H9 (cell line): Measurements from ENCODE around the gene MXD3. TPM values are rescaled to one million over a fixed set of nuclear protein-coding genes. Genes with fewer than 3 reads are reported as not detected.

ENCODE experiments used
- DNase-seq: peaks from one replicate; pipeline ENCODE4 v3.0.0-alpha.2; 2017
- H2AFZ ChIP-seq: one replicate; pipeline ENCODE4 v1.6.1; 2013; ENCODE audit warnings: mild to moderate bottlenecking, low read length, control low read depth, moderate library complexity
- H2AK5ac ChIP-seq: 2 replicates; pipeline ENCODE4 v1.6.1; 2013; ENCODE audit warnings: low read length, control low read depth, mixed read lengths; ENCODE audit not compliant: insufficient read length
- H2BK120ac ChIP-seq: one replicate; pipeline ENCODE4 v1.6.1; 2013; ENCODE audit warnings: low read depth, mild to moderate bottlenecking, low read length, control low read depth, inconsistent platforms; ENCODE audit not compliant: poor library complexity, severe bottlenecking
- H2BK12ac ChIP-seq: 2 replicates; pipeline ENCODE4 v1.6.1; 2013; ENCODE audit warnings: low read length, control low read depth, mixed read lengths, low read depth; ENCODE audit not compliant: insufficient read length
- H2BK15ac ChIP-seq: 2 replicates; pipeline ENCODE4 v1.6.1; 2013; ENCODE audit warnings: low read depth, low read length, control low read depth
- H2BK20ac ChIP-seq: one replicate; pipeline ENCODE4 v1.6.1; 2013; ENCODE audit warnings: low read depth, mild to moderate bottlenecking, low read length, control low read depth, inconsistent platforms; ENCODE audit not compliant: poor library complexity, severe bottlenecking
- H2BK5ac ChIP-seq: 2 replicates; pipeline ENCODE4 v1.6.1; 2013; ENCODE audit warnings: low read length, control low read depth, mixed read lengths; ENCODE audit not compliant: insufficient read length
- H3K14ac ChIP-seq: 2 replicates; pipeline ENCODE4 v1.6.1; 2013; ENCODE audit warnings: low read length, control low read depth; ENCODE audit not compliant: insufficient read depth
- H3K18ac ChIP-seq: 2 replicates; pipeline ENCODE4 v1.6.1; 2013; ENCODE audit warnings: low read depth, mild to moderate bottlenecking, mixed read lengths, low read length, control low read depth; ENCODE audit not compliant: insufficient read length
- H3K23ac ChIP-seq: 2 replicates; pipeline ENCODE4 v1.6.1; 2013; ENCODE audit warnings: low read length, control low read depth, mixed read lengths, low read depth; ENCODE audit not compliant: insufficient read length
- H3K23me2 ChIP-seq: 2 replicates; pipeline ENCODE4 v1.6.1; 2013; ENCODE audit warnings: low read depth, mild to moderate bottlenecking, mixed read lengths, low read length, control low read depth; ENCODE audit not compliant: insufficient read length, poor library complexity, severe bottlenecking
- H3K27ac ChIP-seq: 2 replicates; pipeline ENCODE4 v1.5.1; 2013; ENCODE audit warnings: low read length, control low read depth, mixed read lengths, low read depth; ENCODE audit not compliant: insufficient read length
- H3K27me3 ChIP-seq: 2 replicates; pipeline ENCODE4 v1.6.1; 2013; ENCODE audit warnings: low read length, control low read depth, inconsistent platforms; ENCODE audit not compliant: insufficient read depth
- H3K4ac ChIP-seq: 2 replicates; pipeline ENCODE4 v1.6.1; 2013; ENCODE audit warnings: low read depth, mild to moderate bottlenecking, control low read depth, inconsistent platforms, low read length, moderate library complexity
- H3K4me1 ChIP-seq: 2 replicates; pipeline ENCODE4 v1.6.1; 2013; ENCODE audit warnings: low read length, control low read depth, inconsistent platforms; ENCODE audit not compliant: insufficient read depth
- H3K4me2 ChIP-seq: 2 replicates; pipeline ENCODE4 v1.6.1; 2013; ENCODE audit warnings: low read length, control low read depth, mixed read lengths; ENCODE audit not compliant: insufficient read length, insufficient read depth
- H3K56ac ChIP-seq: 2 replicates; pipeline ENCODE4 v1.6.1; 2013; ENCODE audit warnings: low read depth, mild to moderate bottlenecking, mixed read lengths, low read length, control low read depth; ENCODE audit not compliant: insufficient read length
- H3K79me1 ChIP-seq: 2 replicates; pipeline ENCODE4 v1.6.1; 2013; ENCODE audit warnings: low read depth, mild to moderate bottlenecking, moderate library complexity, low read length, control low read depth, inconsistent platforms; ENCODE audit not compliant: insufficient read depth, poor library complexity, severe bottlenecking
- H3K79me2 ChIP-seq: 2 replicates; pipeline ENCODE4 v1.6.1; 2013; ENCODE audit warnings: low read length, control low read depth, inconsistent platforms; ENCODE audit not compliant: insufficient read depth
- H3K9ac ChIP-seq: 2 replicates; pipeline ENCODE4 v1.6.1; 2013; ENCODE audit warnings: low read length, control low read depth, mixed read lengths; ENCODE audit not compliant: insufficient read length; ENCODE audit errors: extremely low read depth
- H3K9me3 ChIP-seq: one replicate; pipeline ENCODE4 v1.6.1; 2013; ENCODE audit warnings: low read depth, low read length, inconsistent platforms; ENCODE audit not compliant: control insufficient read depth
- H3T11ph ChIP-seq: one replicate; pipeline ENCODE4 v1.6.1; 2013; ENCODE audit warnings: mild to moderate bottlenecking, low read length, control low read depth, inconsistent platforms
- H4K20me1 ChIP-seq: one replicate; pipeline ENCODE4 v1.6.1; 2013; ENCODE audit not compliant: control insufficient read depth, insufficient read length, insufficient read depth
- H4K5ac ChIP-seq: 2 replicates; pipeline ENCODE4 v1.6.1; 2013; ENCODE audit warnings: low read depth, mild to moderate bottlenecking, mixed read lengths, low read length, control low read depth; ENCODE audit not compliant: insufficient read length
- H4K8ac ChIP-seq: replicated peaks from 2 replicates; pipeline ENCODE4 v1.6.1; 2013; ENCODE audit warnings: low read length, control low read depth, mixed read lengths, low read depth; ENCODE audit not compliant: insufficient read length
- H4K91ac ChIP-seq: 2 replicates; pipeline ENCODE4 v1.6.1; 2013; ENCODE audit warnings: low read depth, mild to moderate bottlenecking, moderate library complexity, mixed read lengths, low read length, control low read depth; ENCODE audit not compliant: insufficient read length
- H3K27ac Mint-ChIP-seq, 3 experiments: 2 replicates in 2 of 3; 3 replicates in 1 of 3; pipeline ENCODE4 v1.8.0; 2020 to 2021; ENCODE audit warnings: mixed read lengths in 3 of 3, mild to moderate bottlenecking in 1 of 3, moderate library complexity in 1 of 3
- H3K27me3 Mint-ChIP-seq: 2 replicates; pipeline ENCODE4 v1.8.0; 2021; ENCODE audit warnings: low read depth, mild to moderate bottlenecking, moderate library complexity, mixed read lengths
- H3K36me3 Mint-ChIP-seq, 3 experiments: 2 replicates in 2 of 3; 3 replicates in 1 of 3; pipeline ENCODE4 v1.8.0; 2020 to 2021; ENCODE audit warnings: low read depth in 3 of 3, mixed read lengths in 3 of 3; ENCODE audit not compliant: insufficient read depth in 1 of 3
- H3K4me1 Mint-ChIP-seq, 2 experiments: 2 replicates each; pipeline ENCODE4 v1.8.0; 2020; ENCODE audit warnings: mixed read lengths in 2 of 2
- H3K4me3 Mint-ChIP-seq, 2 experiments: 2 replicates in 1 of 2; 3 replicates in 1 of 2; pipeline ENCODE4 v1.8.0; 2020 to 2021; ENCODE audit warnings: mild to moderate bottlenecking in 2 of 2, mixed read lengths in 2 of 2, moderate library complexity in 1 of 2
- H3K9me3 Mint-ChIP-seq, 2 experiments: 2 replicates in 1 of 2; 3 replicates in 1 of 2; pipeline ENCODE4 v1.8.0; 2020; ENCODE audit warnings: mild to moderate bottlenecking in 2 of 2, mixed read lengths in 2 of 2, moderate library complexity in 1 of 2
- CTCF ChIP-seq: fragments of 200-600 bp; sonication (generic); conservative IDR thresholded peaks from 3 replicates; pipeline ENCODE4 v1.8.0; 2021; ENCODE audit warnings: antibody characterized with exemption, mild to moderate bottlenecking
- WGBS: extraction: QIAGEN DNeasy Blood & Tissue Kit; methylation state at CpG from one replicate; pipeline ENCODE4 v1.1.7; 2013; ENCODE audit warnings: missing lambda C conversion rate, low lambda C conversion rate, mixed read lengths; ENCODE audit not compliant: insufficient read length; ENCODE audit errors: extremely low coverage; 5-methylcytosine and 5-hydroxymethylcytosine counted together
- total RNA-seq: library from RNA; stranded (reverse); gene quantifications from 2 replicates; pipeline ENCODE4 v1.2.1, GENCODE V29; 2021

Gene MXD3
- total RNA-seq, 1 experiment from 2014 or later = 9.8 TPM

GRCh38 chr5:177271113-177271512 is 40.6 kb downstream of the MXD3 start:
- H3K23ac ChIP-seq = no peak overlapping the region
- Mint-ChIP-seq H3K9me3 (no peaks in the 10 kb centered on the region), H3K27me3 (no peaks in the 10 kb centered on the region), H3K36me3 (peaks cover 25 to 95% (median 88%) of the 10 kb centered on the region in 3 experiments; a peak in 6 of 7 replicates), H3K27ac (peak overlapping the region in 1 of 3 experiments; percentile 12; a peak in 1 of 7 replicates), H3K4me3 (no peak overlapping the region), H3K4me1 (no peaks in the 10 kb centered on the region)
- no peak overlapping the region for H2BK5ac ChIP-seq
- H2BK20ac ChIP-seq = no peak overlapping the region
- no peak overlapping the region for H3K18ac ChIP-seq
- no peaks in the 10 kb centered on the region for H3K9me3 ChIP-seq
- H2AK5ac ChIP-seq = no peak overlapping the region
- no peaks in the 10 kb centered on the region for H3K4me1 ChIP-seq
- no peak overlapping the region for H2AFZ ChIP-seq
- no peak for TF ChIP-seq CTCF
- H3K27me3 ChIP-seq = no peaks in the 10 kb centered on the region
- DNase-seq = no peak
- no peak overlapping the region for H3K4ac ChIP-seq
- no peak overlapping the region for H2BK120ac ChIP-seq
- no CpG with 5 or more reads among the region's 4 CpGs for WGBS
- H3K4me2 ChIP-seq = no peak overlapping the region
- H4K8ac ChIP-seq = no peak overlapping the region
- H4K20me1 ChIP-seq = no peaks in the 10 kb centered on the region
- H3K9ac ChIP-seq = no peak overlapping the region
- no peaks in the 10 kb centered on the region; the same call in 1 of the 2 replicates for H3K79me2 ChIP-seq
- H4K91ac ChIP-seq = no peak overlapping the region
- no peak overlapping the region for H4K5ac ChIP-seq
- H2BK12ac ChIP-seq = no peak overlapping the region
- no peak overlapping the region for H3K14ac ChIP-seq
- no peaks in the 10 kb centered on the region for H3K23me2 ChIP-seq
- no peak overlapping the region for H2BK15ac ChIP-seq
- no peaks in the 10 kb centered on the region for H3K79me1 ChIP-seq
- H3T11ph ChIP-seq = no peak overlapping the region
- no peak overlapping the region for H3K56ac ChIP-seq
- H3K27ac ChIP-seq = no peak overlapping the region
